HG02938 (cell line): ENCODE results near the gene ETF1.

Experiments
- ATAC-seq: cut with Tn5 transposase; IDR thresholded peaks from one replicate; pipeline ENCODE4 v1.9.1; 2021; ENCODE audit warnings: mild to moderate bottlenecking, moderate library complexity; ENCODE audit not compliant: unreplicated experiment

The ETF1 gene

GRCh38 chr5:138563340-138564118 lies 20.5 kb upstream of the ETF1 start:
- no peak for ATAC-seq

DNA sequence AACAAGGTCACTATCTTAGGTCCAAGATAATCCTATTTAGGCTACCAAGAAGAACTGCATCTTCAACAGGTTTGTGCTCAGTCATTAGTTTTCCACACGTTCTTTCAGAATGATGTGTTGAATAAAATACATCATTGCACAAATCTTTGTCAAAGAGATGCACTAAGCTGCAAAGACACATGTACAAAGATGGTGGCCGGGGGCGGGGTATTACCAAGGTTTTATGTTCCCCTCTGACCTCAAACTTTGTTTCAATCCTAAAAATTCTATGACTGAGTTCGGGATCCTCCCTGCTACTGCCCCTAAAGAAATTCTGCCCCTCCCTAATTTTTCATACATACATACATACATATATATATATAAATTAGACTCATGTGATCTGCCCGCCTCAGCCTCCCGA lies 17.9 kb upstream of the ETF1 start:
- ATAC-seq, result no peak

- no peak for ATAC-seq
These were observed 16.9 kb upstream of the ETF1 start for GRCh38 chr5:138559937-138560336.

- ATAC-seq, result no peak
These were observed 14.6 kb upstream of the ETF1 start for GRCh38 chr5:138557677-138558076.

DNA sequence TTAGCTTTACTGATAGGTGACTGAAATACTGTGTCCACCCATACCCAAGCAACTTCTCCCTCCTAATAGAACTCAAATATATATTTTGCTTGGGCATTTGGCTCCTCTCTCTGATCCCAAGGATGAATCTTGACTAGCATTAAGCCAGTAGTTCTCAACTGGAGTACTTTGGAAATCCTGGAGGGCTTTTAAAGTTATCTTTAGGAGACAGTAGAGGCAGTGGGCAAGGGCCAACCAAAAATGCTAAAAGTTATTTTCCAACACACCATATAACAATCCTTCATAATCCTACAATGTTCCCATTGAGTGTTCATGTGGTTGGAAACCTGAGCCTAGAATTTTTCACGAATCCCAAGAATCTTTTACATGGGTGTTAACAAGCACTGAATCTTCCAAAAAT lies 11.1 kb upstream of the ETF1 start:
- no peak for ATAC-seq

DNA sequence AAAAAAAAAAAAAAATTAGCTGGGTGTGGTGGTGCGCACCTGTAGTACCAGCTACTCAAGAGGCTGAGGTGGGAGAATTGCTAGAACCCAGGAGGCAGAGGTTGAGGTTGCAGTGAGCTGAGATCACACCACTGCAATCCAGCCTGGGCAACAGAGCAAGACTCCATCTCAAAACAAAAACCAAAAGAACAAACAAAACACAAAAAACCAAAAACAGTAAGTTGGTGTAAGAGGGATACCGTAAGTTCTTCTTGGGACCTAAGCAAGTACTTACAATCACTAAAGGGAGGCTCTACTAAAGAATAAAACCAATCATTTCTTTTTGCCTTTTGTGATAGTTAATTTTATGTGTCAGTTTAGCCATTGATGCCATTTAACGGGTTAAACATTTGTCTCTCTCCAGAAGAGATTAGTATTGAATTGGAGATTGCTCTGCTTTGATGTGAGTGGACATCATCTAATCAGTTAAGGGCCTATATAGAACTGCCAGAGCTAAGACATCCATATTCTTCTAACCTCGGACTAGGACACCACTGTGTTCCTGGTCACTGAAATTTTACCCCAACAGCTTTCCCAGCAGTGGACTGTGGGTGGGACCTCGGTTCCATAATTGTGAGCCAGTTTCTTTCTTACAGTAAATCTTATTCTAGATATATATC lies 10.5 kb upstream of the ETF1 start:
- ATAC-seq, result no peak

- no peak for ATAC-seq
These were observed 9.6 kb upstream of the ETF1 start for GRCh38 chr5:138552657-138553056.

DNA sequence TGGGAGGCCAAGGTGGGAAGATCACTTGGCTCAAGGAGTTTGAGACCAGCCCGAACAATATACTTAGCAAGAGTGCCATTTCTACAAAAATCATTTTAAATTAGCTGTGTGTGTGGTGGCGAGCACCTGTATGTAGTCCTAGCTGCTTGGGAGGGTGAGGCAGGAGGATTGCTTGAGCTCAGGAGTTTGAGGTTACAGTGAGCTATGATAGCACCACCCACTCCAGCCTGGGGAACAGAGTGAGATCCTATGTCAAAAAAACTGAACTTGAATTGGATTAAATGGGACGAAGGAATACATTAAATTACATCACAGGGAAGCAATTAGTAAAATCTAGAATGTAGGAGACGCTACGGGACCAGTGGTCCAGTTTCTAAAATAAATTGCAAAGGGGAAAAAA lies 6.4 kb upstream of the ETF1 start:
- no peak for ATAC-seq

DNA sequence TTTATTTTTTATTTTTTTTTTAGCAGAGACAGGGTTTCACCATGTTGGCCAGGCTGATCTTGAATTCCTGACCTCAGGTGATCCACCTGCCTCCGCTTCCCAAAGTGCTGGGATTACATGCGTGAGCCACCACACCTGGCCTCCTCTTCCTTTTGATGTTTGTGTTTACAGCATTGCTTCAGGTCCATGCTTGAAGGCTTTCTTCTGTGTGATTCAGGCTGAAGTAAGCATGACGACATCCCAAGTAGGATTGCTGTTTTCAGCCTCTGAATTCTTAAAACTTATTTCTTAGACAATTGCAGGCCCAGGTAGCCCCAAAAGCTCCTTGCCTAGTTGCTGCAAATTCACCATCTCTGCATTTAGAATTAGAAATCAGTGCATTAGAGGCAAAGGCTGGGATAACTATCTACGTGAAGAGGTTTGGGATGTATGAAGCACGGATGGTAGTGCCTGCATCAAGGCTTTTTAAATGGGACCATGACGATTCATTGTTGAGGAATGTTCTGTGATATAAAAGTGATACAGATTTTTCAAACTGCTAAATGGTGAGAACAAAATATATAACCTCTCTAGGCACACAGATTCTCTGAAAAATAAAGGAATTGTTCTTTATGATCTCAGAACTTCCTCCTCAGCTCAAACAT lies 3.0 kb upstream of the ETF1 start:
- ATAC-seq, result no peak

DNA sequence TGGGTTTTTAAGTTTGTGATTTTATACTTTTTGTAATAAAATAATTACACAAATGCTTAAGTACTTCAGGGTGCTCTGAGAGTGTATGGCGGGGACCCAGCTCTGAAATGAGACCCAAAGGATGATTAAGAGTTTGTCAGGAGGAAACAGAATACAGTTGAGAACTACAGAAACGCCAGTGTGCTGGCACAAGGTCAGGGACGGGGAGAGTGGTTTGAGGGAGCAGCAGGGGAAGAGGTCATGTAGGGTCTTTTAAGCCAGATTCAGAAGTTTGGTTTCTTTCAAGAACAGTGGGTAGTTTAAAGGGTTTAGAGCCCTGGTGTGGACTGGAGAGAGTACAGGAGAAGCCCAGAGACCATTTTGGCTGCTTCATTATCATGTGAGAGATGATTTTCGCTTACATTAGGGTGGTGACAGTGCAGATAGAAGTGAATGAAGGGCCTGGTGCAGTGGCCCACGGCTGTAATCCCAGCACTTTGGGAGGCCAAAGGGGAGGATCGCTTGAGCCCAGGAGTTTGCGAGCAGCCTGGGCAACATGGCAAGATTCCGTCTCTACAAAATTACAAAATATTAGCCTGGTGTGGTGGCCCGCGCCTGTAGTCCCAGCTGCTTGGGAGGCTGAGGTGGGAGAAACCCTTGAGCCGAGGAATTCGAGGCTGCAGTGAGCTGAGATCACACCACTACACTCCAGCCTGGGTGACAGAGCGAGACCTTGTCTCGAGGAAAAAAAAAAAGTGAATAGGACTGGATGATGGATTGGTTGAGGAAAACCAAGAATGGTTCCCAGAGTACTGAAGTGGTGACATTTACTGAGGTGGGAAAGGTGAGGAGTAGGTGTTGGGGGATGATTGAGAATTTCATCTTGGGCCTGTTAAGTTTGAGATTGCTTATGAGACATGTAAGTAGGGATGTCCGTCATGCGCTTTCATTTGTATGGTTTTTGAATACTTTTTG lies 1.4 kb upstream of the ETF1 start:
- ATAC-seq, result no peak

DNA sequence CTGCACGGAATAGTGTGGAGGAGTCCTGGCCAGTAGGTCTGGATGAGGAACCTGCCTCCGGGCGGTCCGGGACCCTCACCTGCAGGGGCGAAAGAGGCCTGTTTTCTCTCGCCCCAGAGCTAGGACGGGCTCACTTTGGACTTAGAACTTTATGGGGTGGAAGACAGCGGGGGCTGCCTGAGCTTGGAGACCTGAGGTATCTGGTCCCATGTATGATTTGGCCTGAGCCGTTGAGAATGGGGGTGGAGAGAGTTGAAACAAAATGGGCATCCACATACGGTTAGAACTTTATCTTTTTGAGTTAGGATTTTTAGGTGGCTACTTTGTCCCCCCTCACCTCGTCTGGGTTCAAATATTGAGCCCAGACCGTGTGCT lies 681 bp upstream of the ETF1 start:
- peak; percentile 43 for ATAC-seq

DNA sequence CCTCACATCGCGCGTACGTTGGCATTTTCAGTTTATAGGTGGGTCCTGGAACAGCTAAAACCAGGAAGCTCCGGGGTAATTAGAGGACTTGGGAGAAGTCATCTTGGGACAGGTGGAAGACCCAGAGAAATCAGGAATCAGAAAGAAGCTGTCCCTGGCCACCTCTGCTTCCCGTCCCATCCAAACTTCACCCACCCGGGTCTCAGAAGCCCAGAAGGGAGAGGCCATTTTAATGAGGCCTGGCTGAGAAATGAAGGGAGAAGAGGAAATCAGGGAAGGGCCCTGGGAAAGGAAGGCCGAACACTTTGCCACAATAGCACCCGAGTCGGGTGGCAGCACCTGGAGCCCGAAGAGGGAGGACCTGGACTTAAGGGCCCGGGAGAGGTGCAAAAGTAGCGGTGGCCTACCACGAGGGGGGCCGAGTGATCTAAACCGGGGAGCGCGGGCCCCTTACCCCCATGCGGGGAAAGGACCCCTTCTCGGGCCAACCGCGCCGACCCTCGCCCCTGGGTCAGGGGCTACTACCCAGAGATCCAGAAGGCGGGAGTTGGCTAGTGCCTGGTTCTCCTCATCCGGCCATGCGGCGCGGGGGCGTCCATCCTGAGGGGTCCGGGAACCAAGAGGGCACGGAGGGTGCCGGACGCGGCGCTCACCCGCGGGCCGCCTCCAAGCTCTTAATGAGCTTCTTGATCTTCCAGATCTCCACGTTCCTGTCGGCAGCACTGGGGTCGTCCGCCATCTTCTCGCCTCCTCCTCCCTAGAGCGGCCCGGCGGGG lies 668 bp downstream of the ETF1 start:
- ATAC-seq, result no peak

DNA sequence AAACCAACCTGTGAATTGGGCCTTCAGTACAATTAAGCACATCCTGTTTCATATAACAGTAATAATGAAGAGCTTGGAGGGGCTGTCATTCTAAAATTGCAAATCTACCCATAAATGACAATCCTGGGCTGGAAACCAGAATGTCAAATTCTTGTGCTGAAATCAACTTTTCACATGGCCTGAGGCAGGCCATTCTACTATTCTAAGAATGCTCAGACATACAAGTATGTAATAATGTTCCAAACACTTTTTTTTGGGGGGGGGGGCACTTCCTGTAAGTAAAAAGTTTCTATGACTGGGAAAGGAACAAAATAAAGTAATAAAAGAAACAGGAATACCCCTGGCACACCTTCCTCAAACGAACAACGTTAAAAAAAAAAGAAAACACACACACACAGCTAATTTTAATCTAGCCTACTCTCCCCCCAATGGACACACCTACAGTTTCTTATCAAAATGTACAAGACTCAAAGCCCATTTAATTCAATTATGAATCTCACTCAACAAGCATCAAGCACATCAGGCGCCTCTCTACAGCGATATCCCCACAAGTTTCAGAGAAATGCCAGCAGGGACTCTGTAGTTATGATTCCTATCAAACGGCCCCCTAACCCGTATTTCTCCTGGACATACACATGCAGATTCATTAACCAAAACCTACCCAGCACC lies 1.4 kb downstream of the ETF1 start:
- no peak for ATAC-seq

- no peak for ATAC-seq
These were observed 3.2 kb downstream of the ETF1 start for GRCh38 chr5:138539791-138540190.

- ATAC-seq, result no peak
These were observed 4.0 kb downstream of the ETF1 start for GRCh38 chr5:138538943-138539627.

- ATAC-seq, result no peak
These were observed 6.2 kb downstream of the ETF1 start for GRCh38 chr5:138536665-138537315.

- ATAC-seq, result no peak
These were observed 6.8 kb downstream of the ETF1 start for GRCh38 chr5:138536215-138536614.
